ENCODE results near the gene AFF1. TPM values are rescaled to one million over a fixed set of nuclear protein-coding genes. Genes with fewer than 3 reads are reported as not detected.
A peak's percentile ranks its signal among the peaks of the same experiment; 100 is the strongest.

The AFF1 gene
- total RNA-seq, 2 donors from 2014 or later, result 42.8 to 57.0 TPM

DNA sequence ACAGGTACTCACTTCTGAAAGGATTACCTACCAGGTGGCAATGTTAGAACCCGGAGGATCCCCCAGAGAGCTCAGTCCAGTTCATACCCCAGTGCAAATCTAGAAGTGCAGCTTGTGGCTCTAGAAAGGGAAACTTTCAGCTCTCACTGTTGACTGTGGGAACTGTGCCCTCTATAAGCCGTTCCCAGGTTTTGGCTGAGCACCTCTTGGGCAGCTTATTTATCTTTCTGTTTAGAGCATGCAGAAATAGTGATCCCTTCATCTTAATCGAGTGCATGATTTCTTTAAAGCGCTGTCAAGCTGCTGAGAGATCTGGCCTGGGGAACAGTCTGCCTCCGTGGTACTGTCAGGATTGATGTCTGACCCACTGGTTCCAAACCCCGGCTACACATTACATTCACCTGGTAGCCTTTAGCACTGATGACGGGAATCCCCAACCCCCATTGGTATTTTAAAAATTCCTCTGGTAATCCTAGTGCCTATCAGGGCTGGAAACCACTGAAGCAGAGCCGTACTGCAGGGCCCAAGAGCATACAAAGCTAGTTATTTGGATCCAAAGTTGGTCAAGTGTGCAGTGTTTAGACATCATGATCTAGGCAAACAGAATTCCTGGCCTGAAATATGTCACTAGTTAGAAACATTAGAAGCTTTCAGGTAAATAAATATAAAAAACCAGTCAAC lies 182.4 kb downstream of the AFF1 start:
- no peak for TF ChIP-seq POLR2A (IDR thresholded peaks at IDR 0.05)
- TF ChIP-seq, protein P1, sequence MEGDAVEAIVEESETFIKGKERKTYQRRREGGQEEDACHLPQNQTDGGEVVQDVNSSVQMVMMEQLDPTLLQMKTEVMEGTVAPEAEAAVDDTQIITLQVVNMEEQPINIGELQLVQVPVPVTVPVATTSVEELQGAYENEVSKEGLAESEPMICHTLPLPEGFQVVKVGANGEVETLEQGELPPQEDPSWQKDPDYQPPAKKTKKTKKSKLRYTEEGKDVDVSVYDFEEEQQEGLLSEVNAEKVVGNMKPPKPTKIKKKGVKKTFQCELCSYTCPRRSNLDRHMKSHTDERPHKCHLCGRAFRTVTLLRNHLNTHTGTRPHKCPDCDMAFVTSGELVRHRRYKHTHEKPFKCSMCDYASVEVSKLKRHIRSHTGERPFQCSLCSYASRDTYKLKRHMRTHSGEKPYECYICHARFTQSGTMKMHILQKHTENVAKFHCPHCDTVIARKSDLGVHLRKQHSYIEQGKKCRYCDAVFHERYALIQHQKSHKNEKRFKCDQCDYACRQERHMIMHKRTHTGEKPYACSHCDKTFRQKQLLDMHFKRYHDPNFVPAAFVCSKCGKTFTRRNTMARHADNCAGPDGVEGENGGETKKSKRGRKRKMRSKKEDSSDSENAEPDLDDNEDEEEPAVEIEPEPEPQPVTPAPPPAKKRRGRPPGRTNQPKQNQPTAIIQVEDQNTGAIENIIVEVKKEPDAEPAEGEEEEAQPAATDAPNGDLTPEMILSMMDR (IDR thresholded peaks at IDR 0.05), result no peak
- H3K4me1 ChIP-seq, result peaks cover 35% of the 10 kb centered on the region
- DNase-seq, result no peak
- H3K9me3 ChIP-seq, result no peaks in the 10 kb centered on the region
- no peak overlapping the region for H3K4me3 ChIP-seq
- intact Hi-C loops (cut with DNase I), result no loop called here
- 50 to 55% methylated on average over 8 of the region's 8 CpGs for WGBS, 2 donors
- H3K27me3 ChIP-seq, result no peaks in the 10 kb centered on the region
- peaks cover 11 to 15% of the 10 kb centered on the region in 2 donors for H3K36me3 ChIP-seq (replicated peaks in 1 of 2; ENCODE audit: insufficient read depth in 1 of 2, low read depth in 2 of 2)
- peak overlapping the region in 3 of 4 donors; percentile 19 to 68 (median 49) for H3K27ac ChIP-seq
- peak; percentile 54 for ATAC-seq

DNA sequence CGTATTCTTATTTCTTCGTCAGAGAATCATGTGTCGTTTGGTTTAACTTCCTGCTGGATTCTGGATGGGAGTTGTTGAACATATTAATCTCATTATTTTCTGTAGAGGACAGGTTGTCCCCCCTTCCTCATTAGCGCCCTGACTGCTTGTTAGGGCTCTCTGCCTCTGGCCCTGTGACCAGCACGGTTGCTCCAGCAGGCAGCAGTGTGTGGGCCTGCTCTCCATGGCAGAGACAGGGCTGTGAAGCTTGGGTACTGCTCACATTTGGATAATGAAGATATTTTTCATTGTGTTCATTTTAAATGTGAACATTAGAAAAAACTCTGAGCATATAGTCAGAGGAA lies 182.9 kb downstream of the AFF1 start:
- peak in 1 of 4 donors; percentile 18 for DNase-seq
- Histone ChIP-seq H3K9me3 (no peaks in the 10 kb centered on the region), H3K4me1 (peaks cover 38% of the 10 kb centered on the region), H3K36me3 (replicated peaks in 1 of 2; ENCODE audit: insufficient read depth in 1 of 2, low read depth in 2 of 2) (peaks cover 11 to 15% of the 10 kb centered on the region in 2 donors), H3K4me3 (no peak overlapping the region), H3K27ac (peak overlapping the region in 3 of 4 donors; percentile 19 to 68 (median 49)), H3K27me3 (no peaks in the 10 kb centered on the region)
- no peak for ATAC-seq
- WGBS, 2 donors, result 55 to 79% methylated on average over 5 of the region's 5 CpGs
- no peak for TF ChIP-seq POLR2A (IDR thresholded peaks at IDR 0.05)
- TF ChIP-seq, protein P1 (IDR thresholded peaks at IDR 0.05), result no peak
- intact Hi-C loops (cut with DNase I), result no loop called here

DNA sequence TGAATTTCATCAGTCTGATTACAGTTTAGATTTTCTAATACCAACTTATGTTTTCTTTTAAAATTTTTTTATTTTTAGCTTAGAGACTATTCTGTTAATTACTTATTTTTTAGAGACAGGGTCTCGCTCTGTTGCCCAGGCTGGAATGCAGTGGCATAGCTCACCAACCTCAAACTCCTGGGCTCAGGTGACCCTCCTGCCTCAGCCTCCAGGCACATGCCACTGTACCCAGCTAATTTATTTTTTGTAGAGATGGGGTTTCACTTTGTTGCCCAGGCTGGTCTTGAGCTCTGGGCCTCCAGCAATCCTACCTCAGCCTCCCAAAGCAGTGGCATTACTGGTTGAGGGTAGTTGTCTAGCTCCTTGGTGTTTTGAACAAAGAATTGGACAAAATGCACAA lies 183.6 kb downstream of the AFF1 start:
- Histone ChIP-seq H3K4me1 (peaks cover 38% of the 10 kb centered on the region), H3K9me3 (no peaks in the 10 kb centered on the region), H3K4me3 (no peak overlapping the region), H3K36me3 (replicated peaks in 1 of 2; ENCODE audit: insufficient read depth in 1 of 2, low read depth in 2 of 2) (peaks cover 11 to 15% of the 10 kb centered on the region in 2 donors), H3K27me3 (no peaks in the 10 kb centered on the region), H3K27ac (peak overlapping the region in 1 of 4 donors; percentile 25)
- DNase-seq (no peak), ATAC-seq (no peak)
- intact Hi-C loops (cut with DNase I), result no loop called here
- no peak for TF ChIP-seq POLR2A (IDR thresholded peaks at IDR 0.05)
- TF ChIP-seq, protein P1 (IDR thresholded peaks at IDR 0.05), result no peak
- WGBS, 2 donors, result 90 to 95% methylated on average over 1 of the region's 1 CpG

DNA sequence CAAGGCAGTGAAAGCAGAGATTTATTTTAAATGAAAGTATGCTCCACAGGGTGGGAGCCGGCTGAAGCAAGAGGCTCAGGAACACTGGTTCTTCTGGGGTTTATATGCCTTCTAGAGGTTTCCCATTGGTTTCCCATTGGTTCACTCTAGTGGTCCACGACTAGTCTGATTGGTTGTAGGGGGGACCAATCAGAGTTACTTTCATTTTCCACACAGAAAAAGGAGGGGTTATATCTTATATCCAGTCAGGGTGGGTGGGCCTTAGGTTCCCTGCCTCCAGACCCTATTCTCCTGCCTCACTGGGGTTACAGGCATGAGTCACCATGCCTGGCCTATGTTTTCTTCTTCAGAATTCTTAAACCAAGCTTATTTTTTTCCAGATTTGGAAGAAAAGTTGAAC lies 184.0 kb downstream of the AFF1 start:
- intact Hi-C loops (cut with DNase I), result no loop called here
- TF ChIP-seq POLR2A (IDR thresholded peaks at IDR 0.05), result no peak
- TF ChIP-seq, protein P1 (IDR thresholded peaks at IDR 0.05), result no peak
- WGBS, 2 donors, result 90 to 95% methylated on average over 2 of the region's 2 CpGs

DNA sequence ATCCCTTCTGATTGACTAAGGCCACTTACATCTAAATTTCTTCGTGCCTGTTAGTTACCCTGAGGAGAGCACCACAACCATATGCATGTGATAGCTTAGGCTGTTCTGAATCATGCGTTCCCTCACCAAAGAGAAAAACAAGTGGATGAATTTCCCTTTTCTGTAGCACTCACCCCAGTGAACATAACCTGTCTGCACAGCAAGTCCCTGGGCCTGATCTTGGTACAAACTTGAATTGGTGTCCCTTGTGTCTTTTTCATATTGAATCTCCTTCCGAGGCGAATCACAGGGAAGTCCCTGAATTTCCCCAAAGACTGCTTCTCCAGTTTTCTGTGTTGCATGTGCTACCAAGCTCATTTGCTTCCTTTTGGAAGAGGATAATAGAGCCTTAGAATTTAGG lies 185.2 kb downstream of the AFF1 start:
- DNase-seq, result no peak
- Histone ChIP-seq H3K4me1 (peaks cover 38% of the 10 kb centered on the region), H3K4me3 (no peak overlapping the region), H3K27ac (peak overlapping the region in 1 of 4 donors; percentile 47), H3K36me3 (replicated peaks in 1 of 2; ENCODE audit: insufficient read depth in 1 of 2, low read depth in 2 of 2) (peaks cover 4 to 11% of the 10 kb centered on the region in 2 donors), H3K9me3 (no peaks in the 10 kb centered on the region), H3K27me3 (no peaks in the 10 kb centered on the region)
- TF ChIP-seq, protein P1 (IDR thresholded peaks at IDR 0.05), result no peak
- TF ChIP-seq POLR2A (IDR thresholded peaks at IDR 0.05), result no peak
- intact Hi-C loops (cut with DNase I), result no loop called here
- ATAC-seq, result no peak
- WGBS, 2 donors, result 87 to 92% methylated on average over 4 of the region's 4 CpGs

More for the DNA sequence above, 184.0 kb downstream of the AFF1 start:
- Histone ChIP-seq H3K27ac (peak overlapping the region in 1 of 4 donors; percentile 25), H3K36me3 (replicated peaks in 1 of 2; ENCODE audit: insufficient read depth in 1 of 2, low read depth in 2 of 2) (peaks cover 11 to 15% of the 10 kb centered on the region in 2 donors), H3K9me3 (no peaks in the 10 kb centered on the region), H3K4me3 (no peak overlapping the region), H3K4me1 (peaks cover 38% of the 10 kb centered on the region), H3K27me3 (no peaks in the 10 kb centered on the region)
- ATAC-seq (no peak), DNase-seq (no peak)
